Coronary artery (tissue), 2 donors: ENCODE results near the gene CRTAC1.

Experiments
- DNase-seq: peaks from one replicate; pipeline ENCODE4 v3.0.0-alpha.2; 2017; ENCODE audit warnings: low spot score
- H3K27ac ChIP-seq, 2 donors: fragments of 200-600 bp; sonication (generic); one replicate each; pipeline ENCODE4 v1.5.1; 2016 to 2019
- H3K4me3 ChIP-seq: fragments of 200-600 bp; sonication (generic); 2 replicates; pipeline ENCODE4 v1.5.1; 2016; ENCODE audit warnings: mild to moderate bottlenecking, moderate library complexity
- CTCF ChIP-seq: fragments of 200-600 bp; sonication (generic); IDR thresholded peaks from one replicate; pipeline ENCODE4 v1.5.1; 2019; ENCODE audit warnings: antibody characterized with exemption

The CRTAC1 gene

GRCh38 chr10:97894092-97894491, 136.3 kb downstream of the CRTAC1 start:
- no peak for DNase-seq
- H3K4me3 ChIP-seq, result no peak overlapping the region
- no peak for TF ChIP-seq CTCF
- no peak overlapping the region for H3K27ac ChIP-seq

- TF ChIP-seq CTCF, result no peak
- Histone ChIP-seq H3K27ac (no peak overlapping the region), H3K4me3 (no peak overlapping the region)
- DNase-seq, result no peak
These were observed 137.5 kb downstream of the CRTAC1 start for GRCh38 chr10:97892939-97893338.

- Histone ChIP-seq H3K4me3 (no peak overlapping the region), H3K27ac (no peak overlapping the region)
These were observed 137.9 kb downstream of the CRTAC1 start for GRCh38 chr10:97892506-97892905.

DNA sequence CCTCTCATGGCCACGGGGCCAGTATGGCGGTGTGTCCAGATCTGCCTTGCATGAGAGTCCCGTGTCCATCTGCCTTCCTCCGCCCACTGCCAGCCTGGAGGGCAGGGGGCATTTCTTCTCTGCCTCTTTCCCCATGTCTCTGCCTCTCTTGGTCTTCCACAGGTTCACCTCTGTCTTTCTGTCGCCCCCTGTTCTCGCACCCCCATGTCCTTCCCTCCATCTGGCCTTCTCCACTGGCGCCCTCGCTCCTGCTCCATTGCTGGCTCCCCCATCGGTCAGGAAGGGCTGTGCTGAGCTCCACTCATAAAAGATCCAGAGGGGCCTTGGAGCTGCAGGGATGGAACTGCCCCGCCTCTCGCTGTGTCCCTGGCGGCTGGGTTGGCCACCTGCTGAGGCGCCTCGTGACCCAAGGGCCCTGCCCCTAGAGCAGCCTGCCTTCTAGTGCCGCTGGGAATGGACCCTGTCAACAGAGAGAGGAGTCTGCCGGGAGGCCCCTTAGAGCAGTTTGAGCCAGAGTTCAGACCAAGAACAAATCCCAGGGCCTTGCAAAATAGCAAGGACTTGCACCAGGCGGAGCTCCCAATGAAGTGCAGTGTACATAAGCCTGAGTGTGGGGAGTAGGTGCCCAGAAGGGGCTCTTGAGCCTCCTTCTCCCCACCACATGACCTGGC, 138.8 kb downstream of the CRTAC1 start:
- no peak for TF ChIP-seq CTCF
- Histone ChIP-seq H3K4me3 (no peak overlapping the region), H3K27ac (no peak overlapping the region)
- DNase-seq, result no peak

More at GRCh38 chr10:97892506-97892905, 137.9 kb downstream of the CRTAC1 start:
- TF ChIP-seq CTCF, result no peak
- no peak for DNase-seq

- TF ChIP-seq CTCF, result no peak
- no peak for DNase-seq
- H3K27ac ChIP-seq, result peak overlapping the region in 1 of 2 donors; percentile 62
- H3K4me3 ChIP-seq, result no peak overlapping the region
These were observed 140.8 kb downstream of the CRTAC1 start for GRCh38 chr10:97889461-97890265.

GRCh38 chr10:97888641-97889262, 141.7 kb downstream of the CRTAC1 start:
- TF ChIP-seq CTCF, result no peak
- peak overlapping the region in 1 of 2 donors; percentile 62 for H3K27ac ChIP-seq
- no peak overlapping the region for H3K4me3 ChIP-seq
- no peak for DNase-seq
